GM19395 (cell line): ENCODE results near the gene ZNF470.

ENCODE experiments used
- ATAC-seq: cut with Tn5 transposase; IDR thresholded peaks from one replicate; pipeline ENCODE4 v1.9.1; 2021; ENCODE audit warnings: mild to moderate bottlenecking, moderate library complexity; ENCODE audit not compliant: unreplicated experiment

The ZNF470 gene

GRCh38 chr19:56608274-56608964, 41.2 kb downstream of the ZNF470 start:
- ATAC-seq = no peak

- no peak for ATAC-seq
Measured at GRCh38 chr19:56611288-56611687, 44.0 kb downstream of the ZNF470 start.

GRCh38 chr19:56612737-56613136, 45.5 kb downstream of the ZNF470 start:
- ATAC-seq = no peak

- no peak for ATAC-seq
Measured at GRCh38 chr19:56613639-56614038, 46.4 kb downstream of the ZNF470 start.

- no peak for ATAC-seq
Measured at GRCh38 chr19:56617531-56617930, 50.3 kb downstream of the ZNF470 start.

GRCh38 chr19:56619121-56619520, 51.9 kb downstream of the ZNF470 start:
- no peak for ATAC-seq

GRCh38 chr19:56622374-56622773, 55.1 kb downstream of the ZNF470 start:
- no peak for ATAC-seq

GRCh38 chr19:56623006-56623405, 55.7 kb downstream of the ZNF470 start:
- no peak for ATAC-seq

- no peak for ATAC-seq
Measured at GRCh38 chr19:56625708-56626107, 58.4 kb downstream of the ZNF470 start.

- ATAC-seq = no peak
Measured at GRCh38 chr19:56633021-56633420, 65.8 kb downstream of the ZNF470 start.

GRCh38 chr19:56637976-56638555, 70.8 kb downstream of the ZNF470 start:
- ATAC-seq = no peak
